NCI-H345 (cell line): ENCODE results near the gene SPPL2B.
"Not testable (repeated sequence)": the region's sequence is repeated elsewhere in the genome, so short reads cannot be mapped to it uniquely, and the experiment has no call there.

Experiments used
- DNase-seq: peaks from one replicate; lab custom pipeline; 2025; lab: John Stamatoyannopoulos, UW

The SPPL2B gene

DNA sequence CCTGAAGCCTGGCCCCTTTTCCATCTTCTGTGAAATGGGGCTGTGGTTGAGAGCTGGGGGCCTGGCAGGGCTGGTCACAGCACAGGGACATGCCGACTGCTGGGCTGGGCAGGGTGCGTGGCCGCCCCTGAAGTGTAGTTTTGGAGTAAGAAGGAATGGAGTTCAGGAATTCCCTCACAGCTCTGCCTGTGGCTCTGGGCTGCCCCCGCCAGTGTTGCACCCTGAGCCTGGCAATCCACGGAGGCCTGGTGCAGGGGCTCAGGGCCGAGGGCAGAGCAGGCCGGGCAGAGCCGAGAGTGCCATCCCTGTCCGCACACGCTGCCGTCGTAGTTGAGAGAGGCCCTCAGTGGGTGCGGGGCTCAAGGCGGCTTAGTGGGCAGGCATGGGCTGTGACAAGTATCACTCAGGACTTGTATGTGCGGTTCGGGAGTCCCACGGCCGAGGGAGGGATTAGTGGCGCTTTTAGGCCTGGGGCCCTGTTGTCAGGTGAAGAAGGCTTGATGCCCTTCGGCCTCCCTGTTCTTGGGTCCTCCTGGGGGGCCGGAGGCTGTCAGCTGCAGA is 9.7 kb downstream of the SPPL2B start:
- no peak for DNase-seq

DNA sequence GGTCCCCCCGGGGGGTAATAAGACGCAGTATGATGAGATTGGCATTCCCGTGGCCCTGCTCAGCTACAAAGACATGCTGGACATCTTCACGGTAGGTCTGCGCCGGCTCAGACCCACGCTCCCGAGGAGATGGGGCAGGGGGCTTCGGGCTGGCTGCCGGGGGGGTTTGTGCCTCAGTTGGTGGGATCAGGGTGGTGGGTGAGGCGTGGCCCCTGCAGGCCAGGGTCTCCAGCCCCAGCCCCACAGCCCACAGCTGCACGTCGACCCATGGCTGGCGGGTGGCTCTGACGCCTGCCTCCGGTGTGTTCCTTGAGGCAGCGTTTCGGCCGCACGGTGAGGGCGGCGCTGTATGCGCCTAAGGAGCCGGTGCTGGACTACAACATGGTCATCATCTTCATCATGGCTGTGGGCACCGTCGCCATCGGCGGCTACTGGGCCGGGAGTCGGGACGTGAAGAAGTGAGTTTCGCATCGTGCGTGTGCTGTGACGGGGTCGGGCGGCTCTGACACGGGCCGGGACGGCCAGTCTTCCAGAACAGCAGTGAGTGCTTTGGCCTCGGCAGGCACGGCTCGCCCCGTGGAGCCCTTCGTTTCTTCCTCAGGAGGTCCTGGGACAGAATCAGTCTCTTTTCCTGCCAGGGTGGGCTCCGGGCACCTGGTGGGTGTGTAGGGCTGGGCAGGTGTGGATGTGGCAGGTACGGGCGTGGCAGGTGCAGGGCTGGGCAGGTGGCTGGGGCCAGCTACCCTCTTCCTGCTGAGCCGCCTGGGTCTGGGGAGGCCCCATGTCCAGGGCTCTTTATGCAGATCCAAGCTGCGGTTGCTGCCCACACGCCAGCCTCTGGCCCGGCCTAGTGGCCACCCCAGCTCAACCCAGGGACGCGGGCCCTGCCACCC is 10.5 kb downstream of the SPPL2B start:
- DNase-seq: no peak

DNA sequence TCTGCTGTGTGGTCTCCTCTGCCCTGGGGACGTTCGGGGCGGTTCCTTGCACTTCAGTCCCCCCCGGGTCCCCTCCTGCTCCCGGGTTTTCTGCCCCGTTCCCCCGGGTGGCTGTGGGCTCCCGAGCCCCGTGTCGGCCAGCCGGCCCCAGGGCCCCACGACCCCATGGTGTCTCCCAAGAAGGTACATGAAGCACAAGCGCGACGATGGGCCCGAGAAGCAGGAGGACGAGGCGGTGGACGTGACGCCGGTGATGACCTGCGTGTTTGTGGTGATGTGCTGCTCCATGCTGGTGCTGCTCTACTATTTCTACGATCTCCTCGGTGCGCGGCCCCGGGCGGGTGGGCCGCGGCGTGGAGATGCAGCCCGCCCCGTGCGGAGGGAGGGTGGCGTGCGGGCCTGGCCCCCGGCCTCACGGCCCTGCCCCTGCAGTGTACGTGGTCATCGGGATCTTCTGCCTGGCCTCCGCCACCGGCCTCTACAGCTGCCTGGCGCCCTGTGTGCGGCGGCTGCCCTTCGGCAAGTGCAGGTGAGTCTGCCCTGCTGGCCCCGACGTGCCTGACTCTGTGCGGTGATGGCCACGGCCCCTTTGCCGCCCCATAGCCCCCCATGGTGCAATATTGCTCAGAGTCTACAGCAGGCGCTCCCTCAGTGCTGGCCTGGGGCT is 11.3 kb downstream of the SPPL2B start:
- no peak for DNase-seq

DNA sequence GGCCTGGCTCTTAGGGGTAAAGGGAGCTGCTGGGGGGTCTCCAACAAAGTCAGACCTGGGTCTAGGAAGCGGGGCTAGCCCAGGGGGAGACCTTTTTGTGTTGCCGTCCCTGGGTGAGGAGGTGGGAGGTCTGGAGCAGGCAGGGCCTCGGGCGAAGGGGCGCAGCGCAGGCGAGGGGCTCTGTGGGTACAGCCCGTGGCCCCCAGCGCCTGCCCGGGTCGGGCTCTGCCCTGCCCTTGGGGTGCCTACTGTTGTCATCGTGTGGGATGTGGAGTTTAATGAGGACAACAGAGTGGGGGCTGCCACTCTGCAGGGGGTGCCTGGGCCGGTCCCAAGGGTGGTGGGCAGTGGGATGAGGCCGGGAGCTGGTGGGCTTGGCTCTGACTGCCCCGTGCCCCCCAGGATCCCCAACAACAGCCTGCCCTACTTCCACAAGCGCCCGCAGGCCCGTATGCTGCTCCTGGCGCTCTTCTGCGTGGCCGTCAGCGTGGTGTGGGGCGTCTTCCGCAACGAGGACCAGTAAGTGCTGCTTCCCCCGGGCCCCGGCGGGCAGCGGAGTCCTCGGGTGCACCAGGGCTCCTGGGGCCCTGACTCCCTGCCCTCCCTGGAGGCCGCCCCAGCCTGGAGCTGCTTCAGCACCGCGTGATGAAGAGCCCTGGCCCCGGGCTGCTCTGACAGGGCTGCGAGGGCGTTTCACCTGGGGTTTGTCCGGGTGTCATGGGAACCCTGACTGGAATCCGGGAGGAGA is 12.2 kb downstream of the SPPL2B start:
- DNase-seq: no peak

DNA sequence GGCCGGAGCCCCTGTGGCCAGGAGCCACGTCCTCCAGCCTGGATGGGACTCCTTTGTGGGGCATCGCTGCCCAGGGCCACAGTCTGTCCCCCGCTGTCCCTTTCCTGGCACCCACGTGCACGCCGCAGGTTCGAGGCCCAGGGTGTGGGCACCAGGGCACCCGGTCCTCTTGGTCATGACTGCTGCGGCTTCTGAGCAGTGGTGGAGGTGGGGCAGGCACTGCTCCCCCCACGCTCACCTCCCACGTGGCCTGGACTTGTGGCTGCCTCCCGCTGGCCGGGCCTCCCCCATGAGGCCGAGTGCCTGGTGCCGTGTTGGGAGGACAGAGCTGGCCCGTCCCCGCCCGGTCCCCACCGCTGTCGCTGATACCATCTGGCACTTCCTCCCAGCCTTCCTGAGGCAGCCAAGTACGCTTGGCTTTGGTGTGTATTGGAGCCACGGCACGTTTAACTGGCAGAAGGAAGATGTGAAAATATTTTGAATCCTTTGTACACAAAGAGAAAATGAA is 12.8 kb downstream of the SPPL2B start:
- no peak for DNase-seq

DNA sequence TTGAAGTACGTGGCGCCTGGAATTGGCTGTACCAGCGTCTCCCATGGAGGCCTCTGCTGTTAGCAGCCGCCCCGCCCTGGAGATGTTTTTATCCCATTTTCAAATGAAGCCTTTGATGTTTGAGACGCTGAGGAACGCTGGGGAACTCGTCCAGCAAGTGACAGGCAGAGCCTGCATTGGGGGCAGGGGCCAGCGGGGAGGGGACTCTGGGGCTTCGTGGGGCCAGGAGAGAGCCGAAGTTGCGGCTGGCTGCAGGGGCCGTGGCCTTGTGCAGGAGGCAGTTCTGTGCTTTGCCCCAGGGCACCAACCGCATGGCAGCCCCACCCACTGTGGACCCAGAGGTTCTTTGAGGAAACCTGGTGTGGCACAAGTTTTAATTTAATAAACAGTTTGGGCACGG is 13.5 kb downstream of the SPPL2B start:
- no peak for DNase-seq

DNA sequence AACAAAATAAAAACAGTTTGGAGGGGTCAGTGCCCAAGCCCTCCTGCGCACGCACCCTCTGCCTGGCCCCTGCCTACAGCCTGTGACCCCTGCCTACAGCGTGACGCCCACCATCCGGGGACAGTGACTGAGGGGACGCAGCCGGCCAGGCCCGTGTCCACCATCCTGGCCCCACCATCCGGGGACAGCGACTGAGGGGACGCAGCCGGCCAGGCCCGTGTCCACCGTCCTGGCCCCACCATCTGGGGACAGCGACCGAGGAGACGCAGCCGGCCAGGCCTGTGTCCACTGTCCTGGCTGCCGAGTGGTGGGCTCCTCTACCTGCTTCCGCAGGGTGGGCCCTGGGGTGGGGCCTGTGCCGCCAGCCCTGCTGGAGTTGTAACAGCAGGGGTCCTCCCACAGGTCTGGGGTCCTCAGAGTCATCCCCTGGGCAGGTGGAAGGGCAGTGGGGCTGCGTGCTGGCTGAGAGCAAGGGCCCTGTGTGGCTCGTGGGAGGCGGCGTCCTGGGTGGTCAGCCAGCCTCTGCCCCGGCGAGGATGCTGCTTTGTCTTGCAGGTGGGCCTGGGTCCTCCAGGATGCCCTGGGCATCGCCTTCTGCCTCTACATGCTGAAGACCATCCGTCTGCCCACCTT is 14.3 kb downstream of the SPPL2B start:
- DNase-seq: no peak

DNA sequence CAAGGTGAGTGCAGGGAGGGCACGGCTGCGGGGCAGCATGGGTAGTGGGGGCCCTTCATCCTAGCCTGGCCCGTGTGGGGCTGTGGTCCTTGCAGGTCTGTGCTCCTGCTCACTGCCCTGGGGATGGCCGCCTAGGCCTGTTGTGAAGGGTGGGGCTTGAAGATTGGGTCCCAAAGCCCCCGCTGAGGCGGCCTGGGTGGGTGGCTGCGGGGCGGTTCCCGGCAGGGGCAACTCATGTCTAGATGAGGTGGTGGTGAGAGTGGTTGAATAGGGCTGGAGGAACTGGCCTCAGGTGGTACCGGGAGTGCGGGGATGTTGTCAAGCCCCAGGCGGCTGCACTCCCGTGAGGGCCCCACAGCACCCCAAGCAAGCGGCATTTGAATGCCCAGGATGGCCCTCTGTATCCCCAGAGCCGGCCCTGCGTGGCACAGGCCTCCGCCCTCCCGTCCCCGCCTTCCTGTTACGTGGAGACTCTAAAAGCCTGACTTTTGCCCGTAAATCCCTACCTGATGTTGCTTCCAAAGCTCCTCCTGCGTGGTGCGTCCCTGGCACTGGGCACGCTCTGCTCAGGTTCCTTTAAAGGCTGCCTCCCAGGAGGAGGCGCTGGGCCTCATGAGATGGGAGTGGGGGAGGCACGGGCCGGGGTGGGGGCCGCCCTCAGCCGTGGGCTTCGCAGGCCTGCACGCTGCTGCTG is 15.0 kb downstream of the SPPL2B start:
- DNase-seq: no peak

DNA sequence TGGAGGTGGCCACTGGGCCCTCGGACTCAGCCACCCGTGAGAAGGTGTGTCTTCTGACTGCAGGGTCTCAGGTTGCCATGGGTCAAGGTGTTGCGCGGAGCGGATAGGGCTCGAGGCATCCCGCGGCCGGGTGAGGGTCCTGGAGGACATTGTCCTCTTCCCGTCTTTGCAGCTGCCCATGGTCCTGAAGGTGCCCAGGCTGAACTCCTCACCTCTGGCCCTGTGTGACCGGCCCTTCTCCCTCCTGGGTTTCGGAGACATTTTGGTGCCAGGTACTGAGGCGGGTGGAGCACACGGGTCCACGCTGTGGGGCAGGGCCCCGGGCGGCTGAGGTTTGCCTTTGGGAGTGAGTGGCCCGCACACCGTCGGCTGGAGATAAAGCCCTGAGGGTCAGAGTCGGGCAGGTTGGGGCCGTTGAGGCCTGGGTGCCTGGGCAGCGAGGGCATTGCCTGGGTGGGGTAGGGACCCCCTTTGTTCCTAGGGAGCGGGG is 15.9 kb downstream of the SPPL2B start:
- DNase-seq: no peak

DNA sequence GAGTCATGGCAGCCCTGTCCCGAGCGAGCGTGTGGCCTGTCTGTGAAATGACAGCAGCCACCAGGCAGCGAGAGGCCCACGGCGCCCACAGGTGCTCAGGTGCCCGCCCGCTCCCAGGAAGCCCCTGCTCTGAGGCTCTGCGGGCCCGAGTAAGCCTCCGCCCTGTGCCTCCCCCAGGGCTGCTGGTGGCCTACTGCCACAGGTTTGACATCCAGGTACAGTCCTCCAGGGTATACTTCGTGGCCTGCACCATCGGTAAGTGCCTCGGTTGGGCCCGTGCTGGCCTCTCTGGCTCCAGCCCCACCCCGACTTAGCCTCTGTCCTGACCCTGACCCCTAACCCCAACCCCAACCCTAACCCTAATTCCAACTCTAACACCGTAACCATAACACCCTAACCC is 16.6 kb downstream of the SPPL2B start:
- no peak for DNase-seq

DNA sequence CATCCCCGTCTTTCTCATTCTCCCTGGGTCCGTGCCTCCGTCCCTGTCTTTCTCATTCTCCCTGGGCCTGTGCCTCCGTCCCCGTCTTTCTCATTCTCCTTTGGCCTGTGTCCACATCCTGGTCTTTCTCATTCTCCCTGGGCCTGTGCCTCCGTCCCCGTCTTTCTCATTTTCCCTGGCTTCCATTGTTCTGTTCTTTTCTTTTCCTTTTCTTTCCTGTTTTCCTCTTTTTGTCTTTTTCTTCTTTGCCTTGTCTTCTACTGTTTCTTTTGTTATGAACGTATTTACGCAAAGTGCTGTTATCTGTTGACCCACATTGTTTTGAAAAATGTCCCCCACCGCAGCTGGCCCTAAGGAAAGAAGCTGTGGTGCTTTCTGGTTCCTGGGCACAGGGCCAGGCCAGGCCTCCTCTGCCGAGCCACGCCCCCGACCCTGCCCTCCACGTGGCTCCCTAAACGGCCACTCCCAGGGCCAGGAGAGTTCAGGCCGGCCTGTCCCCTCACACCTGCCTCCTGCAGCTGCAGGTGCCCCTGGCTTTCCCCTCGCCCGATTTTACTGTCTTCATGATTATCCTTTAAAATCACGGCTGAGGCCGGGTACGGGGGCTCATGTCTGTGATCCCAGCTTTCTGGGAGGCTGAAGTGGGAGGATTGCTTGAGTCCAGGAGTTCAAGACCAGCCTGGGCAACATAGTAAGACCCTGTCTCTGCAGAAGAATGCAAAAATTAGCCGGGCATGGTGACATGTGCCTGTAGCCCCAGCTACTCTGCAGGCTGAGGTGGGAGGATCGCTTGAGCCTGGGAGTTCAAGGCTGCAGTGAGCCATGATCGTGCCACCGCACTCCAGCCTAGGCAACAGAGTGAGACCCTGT is 17.5 kb downstream of the SPPL2B start:
- DNase-seq: peak; percentile 34

DNA sequence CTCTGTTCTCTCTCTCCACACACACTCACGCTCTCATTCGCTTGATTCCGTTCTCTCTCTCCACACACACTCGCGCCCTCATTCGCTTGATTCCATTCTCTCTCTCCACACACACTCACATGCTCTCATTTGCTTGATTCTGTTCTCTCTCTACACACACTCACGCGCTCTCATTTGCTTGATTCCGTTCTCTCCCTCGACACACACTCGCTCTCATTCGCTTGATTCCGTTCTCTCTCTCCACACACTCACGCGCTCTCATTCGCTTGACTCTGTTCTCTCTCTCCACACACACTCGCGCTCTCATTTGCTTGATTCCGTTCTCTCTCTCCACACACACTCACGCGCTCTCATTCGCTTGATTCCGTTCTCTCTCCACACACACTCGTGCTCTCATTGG is 21.3 kb downstream of the SPPL2B start:
- not testable (repeated sequence) for DNase-seq

DNA sequence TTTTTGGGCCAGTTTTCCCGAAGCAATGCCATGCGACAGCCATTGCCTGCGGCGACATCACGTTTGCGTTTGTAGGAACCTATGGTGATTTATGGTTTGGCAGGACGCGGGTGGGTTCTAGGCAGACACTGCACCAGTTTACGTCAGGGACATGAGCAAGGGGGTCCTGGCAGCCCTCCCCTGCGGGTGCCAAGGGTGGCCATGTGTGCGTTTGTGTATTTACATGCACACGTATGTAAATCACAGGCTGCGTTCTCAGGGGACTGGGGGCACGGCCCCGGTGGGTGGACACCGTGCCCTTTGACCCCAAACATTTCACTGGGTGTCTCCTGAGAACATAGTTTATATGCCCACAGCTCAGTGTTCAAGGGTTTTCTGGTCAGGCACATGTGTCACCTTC is 22.2 kb downstream of the SPPL2B start:
- DNase-seq: no peak

DNA sequence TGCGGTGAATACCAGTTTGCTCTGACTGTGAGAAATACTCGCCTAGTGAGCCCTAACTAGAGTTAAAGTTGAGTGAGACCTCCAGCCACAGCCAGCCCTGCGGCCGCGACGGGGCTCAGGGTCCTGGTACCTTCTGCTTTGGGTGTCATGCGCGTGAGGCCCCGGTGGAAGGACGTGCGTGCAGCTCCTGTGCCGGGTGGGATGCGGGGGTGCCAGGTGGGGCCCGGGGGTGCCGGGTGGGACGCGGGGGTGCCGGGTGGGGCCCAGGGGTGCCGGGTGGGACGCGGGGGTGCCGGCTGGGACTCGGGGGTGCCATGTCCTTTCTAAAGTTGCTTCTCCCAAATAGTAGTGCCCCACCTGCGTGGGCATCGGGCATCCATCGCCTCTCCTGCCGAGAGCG is 23.1 kb downstream of the SPPL2B start:
- DNase-seq: no peak

DNA sequence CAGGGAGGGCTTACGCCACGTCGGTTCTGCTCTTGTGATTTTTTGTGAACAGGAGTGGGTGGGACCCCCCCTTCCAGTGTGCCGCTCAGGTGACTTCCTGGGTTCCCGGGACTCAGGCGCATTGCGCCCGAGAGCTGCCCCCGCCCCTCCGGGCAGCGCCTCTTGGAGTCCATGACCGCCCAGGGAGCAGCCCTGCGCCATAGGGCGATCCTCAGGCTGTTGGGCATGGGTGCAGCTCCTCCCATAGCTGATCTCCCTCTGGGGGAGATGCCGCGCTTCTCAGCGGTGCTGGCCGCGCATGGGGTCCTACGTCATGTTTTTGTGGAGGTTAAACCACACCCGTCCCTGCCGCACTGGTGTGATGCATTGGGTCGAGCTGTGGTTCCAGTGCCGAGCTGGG is 23.6 kb downstream of the SPPL2B start:
- DNase-seq: no peak

DNA sequence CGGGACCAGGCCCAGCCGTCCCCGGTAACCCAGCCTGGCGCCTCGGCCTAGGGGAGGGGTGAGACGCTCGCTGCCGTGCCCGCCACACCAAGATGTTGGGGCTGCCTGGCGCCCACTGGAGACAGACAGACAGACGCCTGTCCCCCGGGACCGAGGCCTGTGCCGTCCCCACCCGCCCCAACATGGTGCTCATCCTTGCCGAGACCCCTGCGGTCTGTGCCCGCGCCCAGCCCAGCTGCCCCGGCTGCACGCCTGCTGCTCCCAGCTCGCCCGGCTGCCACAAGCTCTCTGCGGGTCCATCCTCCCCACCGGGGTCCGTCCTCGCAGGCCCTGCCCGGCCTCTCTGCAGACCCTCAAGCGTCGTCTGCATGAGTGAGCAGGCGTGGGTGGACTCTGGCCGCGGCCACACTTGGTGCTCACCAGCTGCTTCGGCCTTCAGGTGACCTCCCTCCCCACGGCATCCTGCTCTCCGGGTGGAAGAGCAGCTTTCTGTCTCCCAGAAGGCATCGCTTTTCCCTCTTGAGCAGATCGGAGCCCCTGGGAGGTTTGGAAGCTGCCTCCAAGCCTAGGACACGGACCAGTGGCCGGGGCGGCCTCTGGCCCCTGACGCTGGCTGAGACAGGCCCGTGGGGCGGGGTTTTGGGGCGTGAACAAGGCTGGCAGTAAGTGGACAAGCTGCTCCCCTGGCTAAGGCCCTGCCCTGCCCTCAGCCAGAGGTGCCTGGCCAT is 24.8 kb downstream of the SPPL2B start:
- no peak for DNase-seq

DNA sequence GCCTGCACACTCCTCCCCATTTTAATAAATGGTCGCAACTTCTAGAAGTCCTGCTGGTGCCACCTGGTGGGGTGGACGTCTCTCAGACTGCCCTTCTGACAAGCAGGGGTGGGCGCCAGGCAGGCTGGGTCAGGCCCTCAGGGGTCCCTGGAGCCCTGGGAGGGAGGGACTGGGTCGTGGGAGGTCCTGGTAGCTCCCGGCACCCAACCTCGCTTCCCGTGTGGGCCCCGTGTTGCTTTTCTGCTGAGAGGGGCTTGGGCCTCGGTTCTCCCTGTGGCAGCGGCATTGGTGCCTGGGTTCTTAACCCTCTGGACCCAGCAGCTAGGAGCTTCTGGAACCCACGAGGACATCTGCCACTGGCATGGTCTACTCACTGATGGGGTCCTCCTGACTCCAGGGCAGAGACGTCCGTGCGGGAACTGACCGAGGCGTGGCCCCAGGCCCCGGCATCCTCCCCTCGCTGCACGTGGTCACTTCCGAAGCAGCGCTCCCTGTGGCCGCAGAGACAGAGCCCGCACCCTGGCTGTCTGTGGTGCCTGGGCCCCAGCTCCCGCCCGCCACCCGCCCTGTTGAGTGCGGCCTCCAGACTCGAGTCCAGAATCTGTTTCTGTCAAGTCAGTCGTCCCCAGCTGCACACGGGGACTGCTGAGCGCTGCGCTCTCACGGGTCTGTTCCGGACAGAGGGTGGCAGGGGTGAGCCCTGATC is 25.6 kb downstream of the SPPL2B start:
- DNase-seq: no peak

DNA sequence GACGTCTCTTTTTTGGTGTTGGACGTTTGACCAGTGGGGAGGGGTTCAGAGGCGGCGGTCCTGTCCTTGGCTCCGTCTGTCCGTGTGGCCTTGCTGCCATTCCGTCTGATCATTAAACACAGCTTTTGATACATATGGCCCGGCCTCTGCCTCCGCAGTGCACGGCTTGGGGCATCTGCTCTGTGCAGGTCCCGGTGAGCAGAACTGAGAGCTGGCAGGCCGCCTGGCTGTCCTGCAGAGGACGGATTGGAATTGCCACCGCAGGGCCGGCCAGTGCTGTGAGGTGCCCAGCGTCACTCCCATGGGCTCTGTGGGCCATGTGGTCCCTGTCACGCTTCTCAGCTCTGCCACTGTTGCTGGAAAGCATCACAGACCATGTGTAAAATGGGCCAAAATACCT is 26.2 kb downstream of the SPPL2B start:
- no peak for DNase-seq
